ENCODE measurements around the gene THRA.

DNA sequence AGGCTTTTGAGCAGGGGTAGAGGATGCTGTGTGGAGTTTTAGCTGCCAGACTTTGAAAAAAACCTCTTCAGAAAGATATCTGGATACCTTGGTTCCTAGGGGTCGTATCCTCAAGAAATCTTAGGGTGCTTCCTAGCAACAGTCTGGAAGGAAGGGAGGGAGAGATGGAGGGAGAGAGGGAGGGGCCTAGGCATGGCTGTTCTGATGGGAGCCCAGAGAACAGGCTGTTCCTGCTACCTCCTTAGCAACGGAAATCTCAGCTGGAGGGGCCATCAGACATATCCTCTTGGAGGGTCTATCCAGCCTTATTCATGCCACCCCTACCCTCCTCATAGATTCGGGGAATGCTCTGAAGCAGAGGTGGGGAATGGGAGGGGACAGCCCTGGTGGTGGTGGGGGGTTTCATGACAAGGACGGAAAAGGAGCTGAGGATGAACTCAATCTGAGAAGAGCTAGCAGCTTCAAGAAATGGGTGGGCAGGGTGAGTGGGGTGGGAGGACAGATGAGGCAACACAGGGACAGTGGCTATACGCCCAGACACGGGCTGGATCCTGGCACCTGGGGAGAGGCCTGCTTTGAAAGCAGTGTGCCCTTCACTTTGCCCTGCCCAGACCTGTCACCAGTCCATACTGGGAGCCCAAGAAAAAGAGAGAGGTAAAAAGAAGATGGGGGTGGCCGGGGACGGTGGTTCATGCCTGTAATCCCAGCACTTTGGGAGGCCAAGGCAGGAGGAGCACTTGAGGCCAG lies 2.9 kb upstream of the THRA start:
- TF ChIP-seq FOSL2 (IDR thresholded peaks at IDR 0.05; ENCODE audit: borderline replicate concordance, low read depth) (no peak), RXRA (IDR thresholded peaks at IDR 0.05; ENCODE audit: borderline replicate concordance, low read depth) (no peak), FOXJ3 (CRISPR knock-in tag; IDR thresholded peaks at IDR 0.05) (no peak)

All from SK-N-SH (cell line).